Measurements from ENCODE around the gene SLCO2A1. TPM values are rescaled to one million over a fixed set of nuclear protein-coding genes. Genes with fewer than 3 reads are reported as not detected.

The SLCO2A1 gene
- total RNA-seq, 3 donors from 2014 or later = 4.2 to 11.1 (median 7.5) TPM

DNA sequence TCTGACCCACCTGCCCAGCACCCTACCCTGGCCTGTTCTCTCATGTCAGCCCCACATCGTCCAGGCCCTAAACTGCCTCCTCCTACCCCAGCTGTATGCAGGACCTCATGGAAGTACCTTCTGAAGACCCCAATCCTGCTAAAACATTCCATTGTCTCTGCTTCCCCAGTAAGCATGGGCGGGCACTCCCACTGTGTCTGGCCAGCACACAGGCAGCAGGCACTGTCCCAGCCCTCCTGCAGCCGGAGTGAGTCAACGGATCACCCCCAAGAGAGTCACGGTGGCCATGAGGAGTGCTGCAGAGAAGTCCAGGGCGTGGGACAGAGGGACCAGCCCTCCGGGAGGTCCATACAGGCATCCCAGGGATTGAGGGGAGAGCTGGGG is 36.4 kb upstream of the SLCO2A1 start:
- Histone ChIP-seq H3K4me3 (no peak overlapping the region), H3K36me3 (no peaks in the 10 kb centered on the region), H3K27me3 (no peaks in the 10 kb centered on the region), H3K27ac (peak overlapping the region in 1 of 2 donors; percentile 49), H3K9me3 (no peaks in the 10 kb centered on the region), H3K4me1 (no peaks in the 10 kb centered on the region)
- TF ChIP-seq POLR2A (IDR thresholded peaks at IDR 0.05) = no peak
- TF ChIP-seq, protein P1, sequence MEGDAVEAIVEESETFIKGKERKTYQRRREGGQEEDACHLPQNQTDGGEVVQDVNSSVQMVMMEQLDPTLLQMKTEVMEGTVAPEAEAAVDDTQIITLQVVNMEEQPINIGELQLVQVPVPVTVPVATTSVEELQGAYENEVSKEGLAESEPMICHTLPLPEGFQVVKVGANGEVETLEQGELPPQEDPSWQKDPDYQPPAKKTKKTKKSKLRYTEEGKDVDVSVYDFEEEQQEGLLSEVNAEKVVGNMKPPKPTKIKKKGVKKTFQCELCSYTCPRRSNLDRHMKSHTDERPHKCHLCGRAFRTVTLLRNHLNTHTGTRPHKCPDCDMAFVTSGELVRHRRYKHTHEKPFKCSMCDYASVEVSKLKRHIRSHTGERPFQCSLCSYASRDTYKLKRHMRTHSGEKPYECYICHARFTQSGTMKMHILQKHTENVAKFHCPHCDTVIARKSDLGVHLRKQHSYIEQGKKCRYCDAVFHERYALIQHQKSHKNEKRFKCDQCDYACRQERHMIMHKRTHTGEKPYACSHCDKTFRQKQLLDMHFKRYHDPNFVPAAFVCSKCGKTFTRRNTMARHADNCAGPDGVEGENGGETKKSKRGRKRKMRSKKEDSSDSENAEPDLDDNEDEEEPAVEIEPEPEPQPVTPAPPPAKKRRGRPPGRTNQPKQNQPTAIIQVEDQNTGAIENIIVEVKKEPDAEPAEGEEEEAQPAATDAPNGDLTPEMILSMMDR (IDR thresholded peaks at IDR 0.05) = no peak
- TF ChIP-seq POLR2AphosphoS5 (IDR thresholded peaks at IDR 0.05) = no peak
- peak in 1 of 2 donors; percentile 10 for DNase-seq (ENCODE audit: low spot score in 2 of 2)
- intact Hi-C loops (cut with DNase I; ENCODE audit: low total_unique reads) = no loop called here

DNA sequence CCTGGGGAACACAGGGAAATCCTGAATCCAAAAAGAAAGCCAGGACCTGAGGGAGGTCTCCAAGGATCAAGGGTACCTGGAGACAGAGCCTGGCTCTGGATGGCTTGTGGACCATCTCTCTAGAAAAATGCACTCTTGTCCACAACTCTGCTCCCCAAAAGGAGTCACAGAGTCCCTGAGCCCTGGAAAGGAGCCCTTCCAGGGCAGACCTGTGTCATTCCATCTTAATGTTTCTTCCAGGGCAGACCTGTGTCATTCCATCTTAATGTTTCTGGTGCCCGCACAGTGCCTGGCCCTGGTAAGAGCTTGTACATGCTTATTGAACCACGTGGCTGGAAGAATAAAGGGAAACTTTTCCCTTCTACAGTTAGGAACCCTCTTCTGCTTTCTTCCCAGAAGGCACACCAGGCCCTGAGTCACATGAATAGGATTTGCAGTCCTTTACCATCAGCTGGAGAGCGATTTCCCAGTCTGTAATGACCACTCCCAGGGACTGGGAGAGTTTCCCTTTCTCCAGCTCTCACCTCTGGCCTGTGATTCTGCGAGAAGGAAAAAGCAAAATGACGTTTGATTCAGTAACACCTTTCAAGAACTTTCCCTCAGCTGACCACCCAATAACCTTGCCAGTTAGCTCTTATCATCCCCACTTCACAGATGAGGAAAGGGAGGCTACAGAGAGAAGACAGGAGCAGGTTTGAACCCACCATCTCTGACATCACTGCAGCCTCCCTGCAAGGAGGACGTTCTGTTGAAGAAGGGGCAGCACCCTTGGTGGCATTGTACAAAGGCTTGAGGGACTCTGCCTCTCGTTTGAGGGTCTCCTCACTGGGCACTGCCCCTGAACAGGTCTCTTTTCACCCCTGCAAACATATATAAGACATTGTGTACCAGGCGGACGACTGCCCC is 35.8 kb upstream of the SLCO2A1 start:
- Histone ChIP-seq H3K9me3 (no peaks in the 10 kb centered on the region), H3K36me3 (no peaks in the 10 kb centered on the region), H3K27me3 (no peaks in the 10 kb centered on the region), H3K4me1 (no peaks in the 10 kb centered on the region), H3K27ac (peak overlapping the region in 1 of 2 donors; percentile 49), H3K4me3 (no peak overlapping the region)
- intact Hi-C loops (cut with DNase I; ENCODE audit: low total_unique reads) = no loop called here
- TF ChIP-seq, protein P1 (IDR thresholded peaks at IDR 0.05) = no peak
- TF ChIP-seq POLR2A (IDR thresholded peaks at IDR 0.05) = no peak
- TF ChIP-seq POLR2AphosphoS5 (IDR thresholded peaks at IDR 0.05) = no peak
- DNase-seq (ENCODE audit: low spot score in 2 of 2) = peak in 1 of 2 donors; percentile 12

DNA sequence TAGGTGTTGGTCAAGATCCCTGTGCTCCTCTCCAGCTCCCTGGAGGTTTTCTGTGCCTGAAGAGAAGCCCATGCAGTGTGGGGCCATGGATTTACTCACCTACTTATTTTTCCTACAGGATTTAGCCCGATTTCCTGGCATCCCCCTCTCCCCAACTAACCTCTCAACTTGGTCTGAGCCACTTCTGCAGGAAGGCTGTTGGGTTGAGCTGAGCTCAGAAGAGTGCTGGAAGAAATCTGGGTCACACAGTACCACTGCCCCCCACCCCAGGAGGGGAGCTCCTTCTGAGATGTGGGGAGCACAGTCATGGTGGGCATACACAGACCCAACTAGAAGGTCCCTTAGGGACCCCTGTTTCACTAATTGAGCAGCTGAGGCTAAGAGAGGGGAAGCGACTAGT is 34.4 kb upstream of the SLCO2A1 start:
- no peaks in the 10 kb centered on the region for H3K9me3 ChIP-seq
- no peak overlapping the region for H3K27ac ChIP-seq
- H3K4me3 ChIP-seq = no peak overlapping the region
- H3K36me3 ChIP-seq = no peaks in the 10 kb centered on the region
- intact Hi-C loops (cut with DNase I; ENCODE audit: low total_unique reads) = no loop called here
- no peak for DNase-seq (ENCODE audit: low spot score in 2 of 2)
- TF ChIP-seq POLR2A (IDR thresholded peaks at IDR 0.05) (no peak), POLR2AphosphoS5 (IDR thresholded peaks at IDR 0.05) (no peak)
- TF ChIP-seq, protein P1 (IDR thresholded peaks at IDR 0.05) = no peak
- H3K27me3 ChIP-seq = no peaks in the 10 kb centered on the region
- H3K4me1 ChIP-seq = no peaks in the 10 kb centered on the region

DNA sequence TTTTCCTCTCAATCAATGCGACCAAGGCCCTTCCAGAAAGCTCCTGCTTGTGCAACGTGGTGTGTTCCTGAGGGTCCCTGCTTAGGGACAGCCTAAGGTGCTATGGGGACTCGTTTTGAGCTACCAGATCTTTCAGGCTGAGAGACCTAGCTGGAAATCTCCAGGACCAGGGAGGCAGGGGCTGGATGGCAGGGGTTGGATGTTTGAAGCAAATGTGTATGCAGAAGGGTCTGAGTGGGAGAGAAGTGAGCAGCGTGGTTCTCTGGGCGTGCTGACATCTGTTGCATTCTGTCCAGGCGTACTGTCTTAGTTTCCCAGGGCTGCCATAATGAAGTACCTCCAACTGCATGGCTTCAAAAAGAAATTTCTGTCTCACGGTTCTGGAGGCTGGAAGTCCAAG is 31.7 kb upstream of the SLCO2A1 start:
- Histone ChIP-seq H3K4me1 (no peaks in the 10 kb centered on the region), H3K9me3 (no peaks in the 10 kb centered on the region), H3K36me3 (no peaks in the 10 kb centered on the region), H3K27me3 (no peaks in the 10 kb centered on the region), H3K27ac (no peak overlapping the region), H3K4me3 (no peak overlapping the region)
- no peak for DNase-seq (ENCODE audit: low spot score in 2 of 2)
- intact Hi-C loops (cut with DNase I; ENCODE audit: low total_unique reads) = no loop called here
- TF ChIP-seq, protein P1 (IDR thresholded peaks at IDR 0.05) = no peak
- TF ChIP-seq POLR2A (IDR thresholded peaks at IDR 0.05) (no peak), POLR2AphosphoS5 (IDR thresholded peaks at IDR 0.05) (no peak)

Measured in breast epithelium (tissue), 4 donors.